ENCODE data around the gene KMT2C. TPM values are rescaled to one million over a fixed set of nuclear protein-coding genes. Genes with fewer than 3 reads are reported as not detected.

The KMT2C gene
- total and polyA plus RNA-seq, 2 of the 8 experiments (the other 6 are each of a cell fraction or from before 2014, with no cell fraction given), result 9.1 to 40.8 TPM

GRCh38 chr7:152313831-152314604 is 121.8 kb downstream of the KMT2C start (continued):
- TF ChIP-seq CBX5 (IDR thresholded peaks at IDR 0.05; ENCODE audit: low read depth, low read length) (no peak), KDM4A (IDR thresholded peaks at IDR 0.05; ENCODE audit: low read depth, low read length, severe bottlenecking) (no peak), HDAC2 (IDR thresholded peaks at IDR 0.05; ENCODE audit: borderline replicate concordance in 1 of 2, low read depth in 2 of 2, low read length in 2 of 2) (no peak), POLR2A (IDR thresholded peaks at IDR 0.05; ENCODE audit: control extremely low read depth in 1 of 2, low read depth in 2 of 2, low read length in 2 of 2) (no peak)

Measured in H1 (cell line).